CD4-positive, alpha-beta T cell treated with Interleukin-6 at 100 ng/mL for 8 hours (primary cell): ENCODE data around the gene GINS2.

ENCODE experiments used
- DNase-seq: peaks from one replicate; pipeline ENCODE4 v3.0.0-alpha.2; 2020; ENCODE audit warnings: mixed read lengths, low spot score

GINS2 gene

GRCh38 chr16:85716022-85716679, 27.4 kb upstream of the GINS2 start:
- DNase-seq, result no peak

GRCh38 chr16:85715169-85716021, 26.6 kb upstream of the GINS2 start:
- DNase-seq, result no peak

- DNase-seq, result no peak
These were observed 24.0 kb upstream of the GINS2 start for GRCh38 chr16:85712801-85713200.

DNA sequence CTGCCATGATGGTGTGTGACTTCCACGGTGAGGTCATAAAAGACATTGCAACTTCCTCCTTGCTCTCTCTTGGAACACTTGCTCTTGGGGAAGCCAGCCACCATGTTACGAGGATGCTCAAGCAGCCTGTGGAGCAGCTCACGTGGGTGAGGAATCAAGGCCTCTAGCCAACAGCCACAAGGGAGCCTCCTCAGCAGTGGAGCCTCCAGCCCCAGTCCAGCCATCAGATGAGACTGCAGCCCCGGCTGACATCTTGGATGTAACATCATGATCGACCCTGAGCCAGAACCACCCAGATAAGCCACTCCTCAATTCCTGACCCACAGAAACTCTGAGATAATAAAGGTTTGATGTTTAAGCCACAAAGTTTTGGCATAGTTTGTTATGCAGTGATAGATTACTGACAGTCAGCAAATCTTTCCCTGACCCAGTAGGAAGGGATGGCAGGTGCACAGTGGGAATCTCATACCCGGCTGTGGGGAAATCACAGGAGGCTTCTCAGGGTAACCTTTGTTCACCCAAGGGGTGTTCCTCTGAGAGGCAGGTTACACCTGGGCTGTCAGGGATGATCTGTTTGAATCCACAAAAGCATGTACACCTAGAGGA, 23.3 kb upstream of the GINS2 start:
- no peak for DNase-seq

DNA sequence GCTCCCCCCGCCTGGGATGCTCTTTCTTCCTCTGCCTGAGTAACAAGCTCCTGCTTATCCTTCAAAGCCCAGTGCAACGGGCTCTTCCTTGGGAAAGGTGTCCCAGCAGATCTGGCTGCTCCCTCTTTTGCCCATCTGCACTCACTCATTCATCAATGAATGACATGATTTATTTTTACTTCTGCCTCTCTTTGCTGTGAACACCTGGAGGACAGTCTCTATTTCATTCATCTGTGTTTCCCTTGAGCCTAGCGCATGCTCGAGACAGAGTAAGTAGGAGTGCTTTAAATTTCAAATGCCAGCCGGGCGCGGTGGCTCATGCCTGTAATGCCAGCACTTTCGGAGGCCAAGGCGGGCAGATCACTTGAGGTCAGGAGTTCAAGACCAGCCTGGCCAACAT, 22.0 kb upstream of the GINS2 start:
- DNase-seq, result no peak

DNA sequence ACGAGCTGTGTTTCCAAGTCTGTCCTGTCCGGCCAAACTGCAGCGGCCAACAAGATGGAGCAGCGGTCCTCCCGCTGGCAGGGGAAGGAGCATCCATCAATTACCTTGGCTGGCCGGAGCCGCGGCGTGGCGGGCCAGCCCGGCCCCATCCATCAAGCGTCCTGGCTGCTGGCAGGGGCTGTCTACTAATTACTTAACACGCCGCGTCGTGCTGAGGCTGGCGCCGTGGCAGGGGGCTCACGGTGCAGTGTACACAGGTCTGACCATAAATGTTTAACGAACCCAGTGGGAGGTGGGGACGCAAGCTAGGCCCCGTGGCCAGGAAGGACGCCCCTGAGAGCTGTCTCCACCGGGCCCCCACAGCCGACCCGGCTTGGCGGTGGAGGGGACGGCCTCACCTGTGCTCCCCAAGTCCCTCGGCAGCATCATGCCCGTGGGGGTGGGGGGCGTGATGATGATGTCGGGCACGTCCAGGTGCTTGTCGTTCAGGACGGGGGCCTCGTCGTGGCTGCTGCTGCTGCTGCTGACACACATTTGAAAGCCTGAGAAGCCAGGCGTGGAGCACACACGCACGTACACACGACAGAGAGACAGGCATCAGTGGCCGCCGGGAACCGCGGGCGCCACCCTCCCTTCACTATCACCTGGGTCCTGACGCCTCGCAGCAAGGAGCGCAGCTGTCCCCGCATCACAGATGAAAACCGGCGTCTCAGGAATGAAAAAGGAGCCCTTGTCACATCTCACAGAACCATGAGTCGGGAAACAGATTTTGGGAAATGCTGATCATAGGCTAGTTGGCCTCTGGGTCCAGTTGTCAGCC, 21.2 kb upstream of the GINS2 start:
- DNase-seq, result no peak

DNA sequence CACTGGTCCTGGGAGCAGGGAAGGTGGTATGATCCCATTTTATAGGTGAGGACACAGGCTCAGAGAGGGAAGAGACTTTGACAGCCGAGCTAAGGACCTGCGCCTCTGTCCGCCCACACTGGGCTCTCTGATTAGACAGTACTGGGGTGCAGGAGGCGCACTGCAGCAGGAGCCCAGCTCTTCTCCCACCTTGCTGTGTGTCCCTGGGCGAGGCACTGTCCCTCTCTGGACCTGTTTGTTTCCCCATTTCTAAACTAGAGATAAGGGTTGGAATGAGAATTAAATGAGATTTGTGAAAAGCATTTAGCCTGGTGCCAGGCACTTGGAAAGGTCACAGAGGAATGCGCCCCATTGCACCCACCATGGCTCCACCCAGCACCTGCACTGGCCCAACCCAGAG, 19.6 kb upstream of the GINS2 start:
- no peak for DNase-seq

- no peak for DNase-seq
These were observed 18.9 kb upstream of the GINS2 start for GRCh38 chr16:85707528-85708095.

DNA sequence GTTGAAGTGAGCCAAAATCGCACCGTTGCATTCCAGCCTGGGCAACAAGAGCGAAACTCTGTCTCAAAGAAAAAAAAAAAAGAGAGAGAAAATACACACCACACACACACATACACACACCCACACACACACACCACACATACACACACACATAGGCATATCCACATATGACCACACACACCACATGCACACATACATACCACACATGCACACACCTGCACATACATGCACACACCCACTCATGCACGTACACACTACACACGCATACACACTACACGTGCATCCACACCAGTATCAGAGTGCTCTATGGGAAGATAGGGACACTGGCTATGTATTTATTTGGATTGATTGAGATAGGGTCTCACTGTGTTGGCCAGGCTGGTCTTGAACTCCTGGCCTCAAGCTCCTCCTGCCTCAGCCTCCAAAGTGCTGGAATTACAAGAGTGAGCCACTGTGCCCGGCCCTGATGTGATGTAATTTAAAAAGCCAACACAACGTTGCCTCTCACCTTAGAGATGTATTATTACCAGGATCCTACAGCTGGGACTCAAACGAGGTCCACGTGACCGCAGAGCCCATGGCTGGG, 17.8 kb upstream of the GINS2 start:
- no peak for DNase-seq

DNA sequence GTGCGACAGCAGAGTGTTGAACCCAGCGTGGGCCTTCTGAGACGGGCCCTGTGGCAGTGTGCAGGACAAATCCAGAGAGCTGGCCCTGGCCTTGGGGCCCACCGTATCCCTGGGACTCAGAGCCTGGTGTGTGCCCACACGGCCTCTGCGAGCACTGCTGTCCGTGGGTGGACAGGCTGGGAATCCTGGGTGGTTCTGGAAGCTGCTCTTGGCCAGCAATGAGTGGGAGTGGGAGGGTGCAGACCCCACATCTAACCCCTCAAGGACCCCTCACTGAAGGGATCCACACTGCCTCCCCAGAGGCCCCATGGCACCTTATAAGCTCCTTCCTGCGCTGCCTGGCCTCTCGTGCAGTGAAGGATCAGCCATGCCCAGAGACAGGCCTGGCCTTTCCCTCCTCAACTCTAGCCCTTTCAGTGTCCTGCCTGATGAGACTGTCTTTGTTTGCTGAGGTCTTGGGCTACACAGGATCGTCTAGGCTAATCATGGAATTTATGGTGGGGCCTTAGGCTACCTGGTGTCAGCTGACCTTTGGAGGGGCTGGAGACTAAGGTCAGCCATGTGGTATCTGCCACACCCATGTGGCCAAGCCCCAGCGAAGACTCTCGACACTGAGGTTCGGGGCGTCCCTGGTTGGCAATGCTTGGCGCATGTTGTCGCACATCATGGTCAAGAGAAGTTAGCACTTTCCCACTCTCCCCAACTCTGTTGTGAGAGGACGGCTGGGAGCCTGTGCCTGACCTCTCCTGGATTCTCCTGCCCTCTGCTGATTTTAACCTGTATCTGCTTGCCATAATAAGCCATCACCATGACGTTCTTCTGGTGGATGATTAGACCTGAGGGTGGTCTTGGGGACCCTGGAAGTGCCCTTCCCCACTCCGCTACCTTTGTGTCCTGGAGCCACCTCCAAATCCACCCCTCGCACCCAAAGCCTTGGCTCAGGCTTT, 16.4 kb upstream of the GINS2 start:
- DNase-seq, result no peak

DNA sequence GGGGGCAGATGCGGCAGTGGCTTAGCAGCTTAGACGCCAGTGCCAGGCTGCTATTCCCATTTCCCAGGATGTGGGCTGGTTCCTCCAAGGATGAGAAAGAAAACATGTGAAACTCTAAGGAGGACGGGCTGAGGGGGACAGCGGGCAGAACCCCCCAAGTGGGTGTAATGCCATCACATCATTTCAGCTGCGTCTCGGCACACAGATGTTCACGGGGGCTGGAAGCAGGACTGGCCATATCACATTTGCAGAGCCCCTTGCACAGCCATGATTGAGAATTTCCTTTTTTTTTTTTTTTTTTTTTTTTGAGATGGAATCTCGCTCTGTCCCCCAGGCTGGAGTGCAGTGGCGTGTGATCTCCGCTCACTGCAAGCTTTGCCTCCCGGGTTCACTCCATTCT, 15.3 kb upstream of the GINS2 start:
- no peak for DNase-seq

DNA sequence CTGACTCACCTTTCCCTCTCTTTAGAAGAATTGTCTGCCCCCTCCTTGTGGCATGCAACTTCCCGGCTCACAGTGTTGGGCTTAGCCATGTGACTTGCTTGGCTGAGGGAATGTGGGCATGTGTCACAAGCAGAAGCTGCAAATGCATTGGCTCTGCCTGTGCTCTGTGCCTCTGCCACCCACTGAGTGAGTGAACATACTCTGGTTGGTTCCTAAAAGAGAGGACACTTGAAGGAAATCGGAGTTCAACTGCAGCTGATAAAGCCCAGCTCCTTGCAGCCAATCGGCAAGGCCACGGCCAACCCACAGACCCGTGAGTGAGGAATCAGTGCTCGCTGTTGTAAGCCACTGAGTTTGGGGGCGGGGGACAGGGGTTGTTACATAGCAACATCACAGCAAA, 10.9 kb upstream of the GINS2 start:
- DNase-seq, result no peak

- no peak for DNase-seq
These were observed 10.3 kb upstream of the GINS2 start for GRCh38 chr16:85698935-85699558.

GRCh38 chr16:85698459-85698891, 9.7 kb upstream of the GINS2 start:
- no peak for DNase-seq

DNA sequence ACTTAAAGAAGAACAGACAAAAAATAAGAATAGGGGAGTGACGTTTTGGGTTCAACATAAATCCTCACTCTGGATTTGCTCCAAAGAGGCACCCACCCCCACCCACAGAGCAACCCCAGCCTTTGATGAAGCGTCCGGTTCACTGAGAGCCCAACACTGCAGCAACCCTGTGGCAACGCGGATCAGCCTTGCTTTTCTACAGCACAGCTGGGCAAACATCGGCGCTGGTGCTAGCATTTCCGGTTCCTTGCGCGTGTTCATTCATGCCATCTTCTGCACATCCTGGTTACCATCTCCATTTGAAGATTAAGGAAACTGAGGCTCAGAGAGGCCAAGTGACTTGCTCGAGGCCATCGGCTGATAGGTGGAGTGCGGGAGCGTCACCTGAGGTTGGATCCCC, 8.7 kb upstream of the GINS2 start:
- DNase-seq, result no peak

- DNase-seq, result no peak
These were observed 8.0 kb upstream of the GINS2 start for GRCh38 chr16:85696781-85697180.

DNA sequence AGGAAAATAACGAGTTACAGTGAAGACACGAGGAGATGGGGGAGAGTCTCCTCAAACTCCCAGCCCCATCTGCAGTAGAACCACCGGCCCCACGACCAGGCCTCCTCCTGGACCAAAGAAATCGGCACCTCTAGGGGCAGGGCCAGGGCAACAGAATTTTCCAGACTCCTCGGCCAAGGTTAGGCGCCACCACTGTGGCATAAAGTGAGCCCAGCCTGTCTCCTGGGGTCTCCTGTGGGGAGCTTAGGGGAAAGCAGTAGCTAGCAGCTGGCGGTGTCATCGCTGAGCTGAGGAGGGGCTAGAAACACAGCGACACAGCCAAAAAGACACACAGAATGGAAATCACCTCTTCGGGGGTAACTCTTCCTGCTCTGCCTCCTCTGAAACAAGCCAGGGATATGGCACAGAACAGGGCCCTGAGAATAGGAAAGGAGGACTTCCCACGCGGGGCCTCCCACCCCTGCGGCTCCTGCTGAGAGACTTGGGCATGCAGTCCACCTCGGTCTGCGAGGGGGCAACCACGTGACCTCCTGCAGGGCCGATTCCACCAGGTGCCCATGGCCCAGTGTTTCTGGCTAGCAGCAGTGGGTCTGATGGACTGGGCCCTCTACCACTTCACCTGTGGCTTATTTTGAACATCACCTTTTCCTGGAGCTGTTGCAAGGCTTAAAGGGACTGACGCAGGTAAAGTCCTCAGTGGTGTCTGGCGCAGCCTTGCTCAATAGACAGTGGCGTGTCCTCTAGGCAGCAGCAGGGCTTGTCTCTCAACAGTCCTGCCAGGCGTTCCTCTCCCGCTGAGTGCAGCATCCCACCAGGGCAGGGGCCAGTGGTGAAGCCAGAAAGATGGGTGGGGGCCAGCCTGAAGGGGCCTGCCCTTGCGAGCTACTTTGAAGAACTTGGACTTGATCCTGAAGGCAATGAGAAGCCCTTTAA, 6.7 kb upstream of the GINS2 start:
- no peak for DNase-seq

- DNase-seq, result no peak
These were observed 1.8 kb upstream of the GINS2 start for GRCh38 chr16:85690469-85691064.
